HG03469 (cell line): Measurements from ENCODE around the gene CDH8.

Experiments
- ATAC-seq: cut with Tn5 transposase; IDR thresholded peaks from one replicate; pipeline ENCODE4 v1.9.1; 2021; ENCODE audit warnings: mild to moderate bottlenecking, moderate library complexity, moderate number of reproducible peaks; ENCODE audit not compliant: unreplicated experiment

CDH8 gene, protein sequence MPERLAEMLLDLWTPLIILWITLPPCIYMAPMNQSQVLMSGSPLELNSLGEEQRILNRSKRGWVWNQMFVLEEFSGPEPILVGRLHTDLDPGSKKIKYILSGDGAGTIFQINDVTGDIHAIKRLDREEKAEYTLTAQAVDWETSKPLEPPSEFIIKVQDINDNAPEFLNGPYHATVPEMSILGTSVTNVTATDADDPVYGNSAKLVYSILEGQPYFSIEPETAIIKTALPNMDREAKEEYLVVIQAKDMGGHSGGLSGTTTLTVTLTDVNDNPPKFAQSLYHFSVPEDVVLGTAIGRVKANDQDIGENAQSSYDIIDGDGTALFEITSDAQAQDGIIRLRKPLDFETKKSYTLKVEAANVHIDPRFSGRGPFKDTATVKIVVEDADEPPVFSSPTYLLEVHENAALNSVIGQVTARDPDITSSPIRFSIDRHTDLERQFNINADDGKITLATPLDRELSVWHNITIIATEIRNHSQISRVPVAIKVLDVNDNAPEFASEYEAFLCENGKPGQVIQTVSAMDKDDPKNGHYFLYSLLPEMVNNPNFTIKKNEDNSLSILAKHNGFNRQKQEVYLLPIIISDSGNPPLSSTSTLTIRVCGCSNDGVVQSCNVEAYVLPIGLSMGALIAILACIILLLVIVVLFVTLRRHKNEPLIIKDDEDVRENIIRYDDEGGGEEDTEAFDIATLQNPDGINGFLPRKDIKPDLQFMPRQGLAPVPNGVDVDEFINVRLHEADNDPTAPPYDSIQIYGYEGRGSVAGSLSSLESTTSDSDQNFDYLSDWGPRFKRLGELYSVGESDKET

DNA sequence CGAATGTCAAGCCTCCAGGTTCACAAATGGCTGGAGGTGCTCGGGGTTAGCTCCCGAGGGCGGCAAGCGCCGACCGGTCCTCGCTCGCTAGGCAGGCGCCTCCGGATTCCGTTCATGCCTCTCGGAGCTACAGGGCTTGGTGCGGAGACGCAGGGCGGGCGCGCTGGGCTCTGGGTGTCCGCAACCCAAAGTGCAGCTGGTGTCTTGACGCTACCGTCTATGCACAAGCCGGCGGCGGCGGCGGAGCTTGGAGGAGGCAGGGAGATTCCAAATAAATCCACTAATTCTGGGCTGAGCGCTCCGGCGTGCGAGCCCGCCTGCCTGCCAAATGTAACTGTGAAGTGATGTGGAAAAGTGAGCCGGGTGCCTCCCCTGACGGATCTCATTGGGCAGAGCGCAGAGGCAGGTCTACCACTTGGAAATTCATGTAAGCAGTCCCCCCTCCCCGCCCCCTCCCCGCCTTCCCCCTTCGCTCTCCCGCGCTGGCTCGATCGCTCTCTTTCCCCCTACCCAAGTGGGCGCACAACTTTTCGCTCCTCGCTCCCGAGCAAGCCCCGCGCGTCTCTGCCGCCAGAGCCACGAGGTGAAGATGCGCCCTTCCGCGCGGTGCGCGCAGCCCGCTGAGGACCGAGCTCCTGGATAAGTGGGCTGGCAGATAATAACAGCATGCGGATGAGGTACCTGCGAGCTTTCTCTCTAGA lies at the start of gene CDH8:
Gene CDH8, minus strand, starts transcription at position 338 of the 701 bp plus-strand sequence. CDS start 15,035 bp downstream, outside the sequence.
- ATAC-seq: no peak

DNA sequence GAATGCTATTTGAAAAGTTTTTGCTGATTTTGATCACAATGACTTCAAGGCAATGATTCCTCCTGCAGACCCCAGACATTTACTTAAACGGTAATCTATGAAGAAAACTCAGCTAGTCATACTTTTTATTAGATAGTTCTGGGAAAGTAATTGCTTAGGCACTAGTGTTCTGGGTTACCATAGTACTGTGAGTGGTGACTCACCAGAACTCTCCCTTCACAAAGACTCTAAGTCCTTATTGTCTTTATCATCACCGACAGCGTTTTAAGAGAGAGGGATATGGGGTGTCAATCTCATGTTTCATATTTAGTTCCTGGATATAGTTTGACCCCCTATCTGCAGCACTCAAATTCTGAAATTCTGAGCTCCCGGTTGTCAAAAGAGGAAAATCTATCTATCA lies 43.0 kb upstream of the CDH8 start:
- ATAC-seq: no peak

DNA sequence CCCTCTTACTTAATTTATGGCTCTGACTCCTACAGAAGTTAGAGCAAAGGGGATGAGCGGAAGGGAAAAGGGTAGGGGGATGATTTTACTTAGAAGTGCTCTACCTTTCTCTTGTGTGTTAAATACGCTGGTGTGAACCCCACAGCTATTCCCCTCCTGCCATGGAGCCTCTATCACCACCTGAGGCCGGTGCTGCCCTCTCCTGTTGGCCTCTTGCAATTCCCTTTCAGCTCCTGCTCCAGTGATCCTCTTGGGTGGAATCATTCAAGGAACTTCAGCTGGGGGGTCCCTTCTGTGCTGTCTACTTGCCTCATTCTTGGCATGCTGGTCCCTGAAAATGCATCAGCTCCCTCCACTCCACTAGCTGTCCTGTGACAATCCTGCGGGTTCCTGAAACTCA lies 41.8 kb upstream of the CDH8 start:
- no peak for ATAC-seq

DNA sequence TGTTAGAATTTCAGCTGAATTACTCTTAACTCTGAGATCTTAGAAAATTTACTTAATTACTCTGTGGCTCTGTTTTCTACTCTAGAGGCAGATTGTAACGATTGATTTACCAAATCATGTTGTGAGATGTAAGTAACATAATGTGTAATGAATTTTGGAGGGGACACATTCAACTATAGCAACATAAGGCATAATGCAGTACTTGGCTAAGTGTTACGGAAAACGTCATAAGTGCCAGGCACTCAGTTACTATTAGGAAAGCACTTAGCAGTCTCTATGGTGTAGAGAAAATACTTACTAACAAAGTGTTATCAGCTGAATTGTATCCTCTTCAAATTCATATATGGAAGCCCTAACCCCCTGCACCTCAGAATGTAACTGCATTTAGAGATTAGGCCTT lies 40.6 kb upstream of the CDH8 start:
- no peak for ATAC-seq

- no peak for ATAC-seq
Observed at GRCh38 chr16:62068747-62069146, 32.5 kb upstream of the CDH8 start.

- ATAC-seq: no peak
Observed at GRCh38 chr16:62067981-62068380, 31.7 kb upstream of the CDH8 start.

- ATAC-seq: no peak
Observed at GRCh38 chr16:62067182-62067581, 30.9 kb upstream of the CDH8 start.

DNA sequence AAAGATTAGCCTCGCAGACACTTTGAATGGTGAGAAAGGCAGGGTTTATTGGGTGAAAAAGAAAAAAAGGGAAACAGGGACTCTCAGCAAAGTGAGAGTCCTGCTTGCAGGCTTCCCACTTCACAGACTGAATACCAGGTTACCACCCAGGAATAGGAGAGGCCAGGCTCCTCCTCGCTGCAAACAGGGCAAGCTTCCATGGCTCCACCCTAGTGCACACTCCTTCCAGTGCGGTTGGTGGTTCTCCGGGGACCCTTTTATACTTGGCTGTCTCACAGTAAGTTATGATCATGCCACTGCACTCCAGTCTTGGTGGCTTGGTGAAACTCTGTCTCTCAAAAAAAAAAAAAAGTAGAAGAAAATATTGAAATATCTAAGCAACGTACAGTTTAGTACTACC lies 30.5 kb upstream of the CDH8 start:
- no peak for ATAC-seq

GRCh38 chr16:62064173-62064572 lies 27.9 kb upstream of the CDH8 start:
- no peak for ATAC-seq

- ATAC-seq: no peak
Observed at GRCh38 chr16:62060089-62060488, 23.9 kb upstream of the CDH8 start.

- no peak for ATAC-seq
Observed at GRCh38 chr16:62059527-62059926, 23.3 kb upstream of the CDH8 start.

- no peak for ATAC-seq
Observed at GRCh38 chr16:62058412-62058811, 22.2 kb upstream of the CDH8 start.

DNA sequence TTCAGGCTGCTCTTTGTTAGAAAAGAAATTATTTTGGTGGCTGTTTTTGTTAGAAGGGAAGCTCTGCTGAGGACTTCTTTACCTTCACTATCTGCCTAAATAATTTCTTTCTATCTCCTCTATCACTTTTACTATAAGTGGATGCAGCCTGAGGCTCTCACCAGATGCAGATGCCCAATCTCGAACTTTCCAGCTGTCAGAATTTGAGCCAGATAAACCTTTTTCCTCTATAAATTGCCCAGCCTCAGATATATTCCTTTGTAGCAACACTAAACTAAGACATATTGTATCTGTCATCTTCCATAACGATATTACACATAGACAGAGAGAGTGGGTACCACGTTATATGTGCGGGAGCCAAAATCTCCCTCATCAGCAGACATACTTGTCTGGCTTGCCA lies 15.7 kb upstream of the CDH8 start:
- ATAC-seq: no peak

DNA sequence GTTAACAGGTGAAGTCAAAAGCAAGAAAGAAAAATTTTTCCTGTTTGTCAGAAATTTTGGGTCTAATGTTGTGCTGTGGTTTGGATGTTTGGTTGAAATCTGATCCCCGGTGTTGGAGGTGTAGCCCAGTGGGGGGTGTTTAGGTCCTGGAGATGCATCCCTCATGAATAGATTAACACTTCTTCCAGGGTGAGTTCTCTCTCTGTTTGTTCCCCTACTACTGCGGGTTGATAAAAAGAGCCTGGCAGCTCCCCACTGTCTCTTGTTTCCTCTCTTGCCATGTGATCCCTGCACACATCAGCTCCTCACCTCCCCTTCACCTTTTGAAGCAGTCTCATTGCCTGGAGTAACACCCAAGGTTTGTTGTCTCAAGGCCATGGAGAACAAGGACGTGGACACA lies 14.6 kb upstream of the CDH8 start:
- no peak for ATAC-seq

DNA sequence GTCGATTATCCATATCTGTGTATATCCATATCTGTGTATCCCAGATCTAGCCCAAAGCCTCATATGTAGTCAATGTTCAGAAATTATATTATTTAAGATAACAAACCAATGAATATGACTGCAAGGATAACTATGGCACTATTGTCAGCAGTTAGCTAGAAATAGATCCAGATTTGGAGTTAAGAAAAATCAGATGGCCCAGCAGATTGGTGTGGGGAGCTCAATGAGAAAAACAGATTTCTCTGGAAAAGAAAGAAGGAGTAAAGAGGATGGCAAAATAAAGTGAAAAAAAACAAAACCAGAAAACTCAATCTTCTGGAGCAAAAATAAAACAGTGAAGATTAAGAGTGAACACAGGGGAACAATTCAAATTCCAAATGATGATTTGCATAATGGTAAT lies 10.6 kb upstream of the CDH8 start:
- ATAC-seq: no peak

DNA sequence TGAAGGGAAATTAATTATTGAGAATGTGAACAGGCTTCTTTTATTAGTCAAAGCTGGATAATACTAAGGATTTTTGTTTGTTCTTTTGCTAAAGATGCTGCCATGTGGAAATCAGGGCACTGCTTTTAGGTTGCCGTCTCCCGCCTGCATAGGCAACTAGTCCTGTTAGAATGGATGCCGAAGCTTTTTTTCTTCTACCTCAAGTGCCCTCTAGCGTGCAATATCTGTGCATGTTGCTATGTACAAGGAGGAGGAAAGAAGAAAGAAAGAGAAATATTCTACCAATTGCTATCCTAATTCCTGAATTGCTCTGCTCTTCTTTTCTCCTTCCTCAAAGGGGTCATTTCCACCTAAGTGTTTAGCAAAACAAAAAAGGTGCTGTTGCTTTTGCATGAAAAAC lies 5.2 kb upstream of the CDH8 start:
- ATAC-seq: no peak

DNA sequence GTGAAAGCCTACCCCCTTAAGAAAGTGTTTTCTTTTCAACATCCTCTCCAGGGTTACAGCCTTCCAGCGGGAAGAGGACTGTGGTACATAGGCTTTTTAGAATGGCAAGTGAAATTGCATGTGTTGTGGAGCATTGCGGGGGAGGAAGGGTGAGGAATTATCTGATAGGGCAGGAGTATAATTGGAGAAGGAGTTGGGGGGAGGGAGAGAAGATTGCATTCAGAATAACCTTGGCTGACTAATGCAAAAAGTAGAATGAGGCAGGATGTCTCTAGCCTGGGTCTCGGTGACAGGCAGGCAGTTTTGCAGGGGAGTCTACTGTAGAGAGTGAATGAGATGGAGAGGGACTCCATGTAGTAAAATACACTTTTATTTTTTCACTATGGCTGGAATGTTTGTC lies 2.4 kb upstream of the CDH8 start:
- ATAC-seq: no peak

GRCh38 chr16:62038225-62038624 lies 2.0 kb upstream of the CDH8 start:
- no peak for ATAC-seq

- ATAC-seq: no peak
Observed at GRCh38 chr16:62036802-62037135, 531 bp upstream of the CDH8 start.

- ATAC-seq: no peak
Observed at GRCh38 chr16:62035115-62036092, 834 bp downstream of the CDH8 start.
